NT2/D1 (cell line): ENCODE measurements around the gene IRX4.

Experiments used
- YY1 ChIP-seq: IDR thresholded peaks from 2 replicates; pipeline ENCODE4 v1.6.1; 2011; ENCODE audit not compliant: insufficient read length, insufficient read depth
- ZNF274 ChIP-seq: IDR thresholded peaks from 2 replicates; pipeline ENCODE4 v1.6.1; 2011; ENCODE audit warnings: mild to moderate bottlenecking, low read depth, low read length

DNA sequence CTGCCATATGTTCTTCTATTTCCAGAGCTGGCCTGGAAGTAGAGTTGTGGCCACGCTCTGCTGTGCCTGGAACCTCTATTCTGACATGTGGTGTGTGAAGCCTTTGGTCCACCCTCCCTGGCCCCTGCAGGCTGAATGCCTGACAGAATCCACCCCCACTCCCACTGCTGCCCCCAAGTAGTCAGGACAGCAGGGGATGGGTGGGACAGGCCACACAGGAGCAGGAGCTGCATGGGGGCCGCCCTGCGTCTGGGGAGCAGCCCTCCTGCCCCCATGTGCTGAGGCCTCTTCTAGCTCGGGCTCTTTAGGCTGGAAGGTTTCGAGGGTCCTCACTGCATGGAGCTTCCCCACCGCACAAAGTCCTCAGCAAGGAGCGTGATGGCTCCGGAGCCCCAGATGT lies 32.6 kb upstream of the IRX4 start:
- TF ChIP-seq ZNF274 (no peak), YY1 (no peak)
